ENCODE measurements around the gene UBE2C.
"Not testable (repeated sequence)": the region's sequence is repeated elsewhere in the genome, so short reads cannot be mapped to it uniquely, and the experiment has no call there.

UBE2C gene

DNA sequence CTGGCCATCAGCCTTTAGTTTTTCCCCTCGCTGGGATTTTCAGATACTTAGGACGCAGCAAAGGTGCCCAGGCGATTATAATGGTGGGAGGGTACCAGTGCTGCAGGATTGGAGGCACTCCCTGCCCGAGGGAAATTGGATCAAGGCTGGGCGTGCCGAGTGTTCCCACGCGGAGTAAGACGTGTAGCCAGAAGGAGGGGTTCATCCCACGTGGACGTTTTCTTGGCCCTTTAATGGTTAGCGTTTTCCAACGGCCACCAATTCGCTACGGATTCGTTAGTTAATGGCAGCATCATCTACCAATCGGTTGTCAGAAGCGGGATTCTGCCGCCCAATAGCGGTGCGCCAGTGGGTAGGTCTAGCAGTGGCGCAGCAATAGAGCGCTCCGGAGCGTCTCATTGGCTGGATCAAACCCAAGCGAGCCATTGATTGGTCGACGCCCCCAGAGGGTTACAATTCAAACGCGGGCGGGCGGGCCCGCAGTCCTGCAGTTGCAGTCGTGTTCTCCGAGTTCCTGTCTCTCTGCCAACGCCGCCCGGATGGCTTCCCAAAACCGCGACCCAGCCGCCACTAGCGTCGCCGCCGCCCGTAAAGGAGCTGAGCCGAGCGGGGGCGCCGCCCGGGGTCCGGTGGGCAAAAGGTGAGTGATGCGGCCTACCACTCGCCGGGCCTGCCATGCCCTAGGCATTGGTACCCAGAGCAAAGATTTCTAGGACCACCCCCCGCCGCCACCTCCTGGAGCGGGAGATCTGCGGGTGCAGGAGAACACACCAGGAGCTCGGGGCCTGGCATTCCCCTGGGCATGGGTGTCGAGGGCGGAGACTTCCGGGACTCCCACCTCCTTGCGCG, at the start of gene UBE2C:
TSS of gene UBE2C (plus strand) at position 488 of the 849 bp plus-strand sequence. CDS start at position 540, 52 bp downstream.
- DNase-seq (ENCODE audit: low spot score) = peak; percentile 100

DNA sequence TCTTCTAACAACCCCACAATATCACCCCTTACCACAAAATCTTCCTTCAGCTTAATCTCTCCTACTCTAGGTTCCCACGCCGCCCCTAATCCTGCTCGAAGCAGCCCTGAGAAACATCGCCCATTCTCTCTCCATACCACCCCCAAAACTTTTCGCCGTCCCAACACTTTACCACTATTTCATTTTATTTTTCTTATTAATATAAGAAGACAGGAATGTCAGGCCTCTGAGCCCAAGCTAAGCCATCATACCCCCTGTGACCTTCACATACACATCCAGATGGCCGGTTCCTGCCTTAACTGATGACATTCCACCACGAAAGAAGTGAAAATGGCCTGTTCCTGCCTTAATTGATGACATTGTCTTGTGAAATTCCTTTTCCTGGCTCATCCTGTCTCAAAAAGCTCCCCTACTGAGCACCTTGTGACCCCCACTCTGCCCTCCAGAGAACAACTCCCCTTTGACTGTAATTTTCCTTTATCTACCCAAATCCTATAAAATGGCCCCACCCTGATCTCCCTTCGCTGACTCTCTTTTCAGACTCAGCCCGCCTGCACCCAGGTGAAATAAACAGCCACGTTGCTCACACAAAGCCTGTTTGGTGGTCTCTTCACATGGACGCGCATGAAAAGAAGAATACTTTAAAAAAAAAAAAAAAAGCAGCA, 47.7 kb upstream of the UBE2C start:
- DNase-seq (ENCODE audit: low spot score) = not testable (repeated sequence)

DNA sequence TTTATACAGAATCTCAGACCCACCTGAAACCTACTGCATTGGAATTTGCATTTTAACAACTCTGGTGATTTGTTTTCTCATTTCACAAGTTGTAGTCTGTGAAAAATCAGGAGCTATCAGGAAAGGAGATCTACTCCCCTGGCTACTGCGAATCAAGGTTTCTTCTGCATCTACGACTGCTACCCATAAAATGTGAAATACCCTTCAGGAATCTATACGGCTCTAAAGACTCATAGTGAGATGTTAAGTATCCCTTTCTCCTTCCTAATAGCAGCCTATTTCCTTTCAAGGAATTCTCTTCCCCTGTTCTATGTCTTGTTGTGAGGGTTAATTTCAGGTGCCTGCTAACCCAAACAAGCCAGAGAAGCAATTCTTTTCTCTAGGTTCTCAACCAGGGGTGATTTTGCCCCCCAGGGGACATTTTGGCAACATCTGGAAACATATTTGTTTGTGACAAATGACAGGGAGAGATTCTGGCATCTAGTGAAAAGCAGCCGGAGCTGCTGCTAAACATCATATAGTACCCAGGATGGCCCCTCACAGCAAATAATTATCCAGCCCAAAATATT, 47.1 kb upstream of the UBE2C start:
- no peak for DNase-seq (ENCODE audit: low spot score)

DNA sequence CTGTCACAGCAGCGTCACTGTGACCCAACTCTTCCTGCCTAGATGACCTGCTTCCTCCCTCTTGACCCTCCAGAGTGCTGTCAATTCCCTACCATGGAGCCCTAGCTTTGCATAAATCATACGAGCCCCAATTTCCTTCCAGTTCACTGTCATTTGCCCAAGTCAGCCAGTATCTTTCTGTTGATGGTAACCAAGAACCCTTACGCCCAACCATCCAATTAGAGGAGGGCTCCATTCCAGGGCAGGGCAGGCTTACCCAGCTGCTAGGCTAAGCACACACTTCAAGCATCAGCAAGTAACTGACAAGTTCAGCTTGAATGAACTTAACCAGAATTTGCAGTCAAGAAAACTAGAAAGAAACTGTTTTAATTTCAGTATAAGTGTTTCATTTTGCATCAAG, 46.5 kb upstream of the UBE2C start:
- DNase-seq (ENCODE audit: low spot score) = no peak

DNA sequence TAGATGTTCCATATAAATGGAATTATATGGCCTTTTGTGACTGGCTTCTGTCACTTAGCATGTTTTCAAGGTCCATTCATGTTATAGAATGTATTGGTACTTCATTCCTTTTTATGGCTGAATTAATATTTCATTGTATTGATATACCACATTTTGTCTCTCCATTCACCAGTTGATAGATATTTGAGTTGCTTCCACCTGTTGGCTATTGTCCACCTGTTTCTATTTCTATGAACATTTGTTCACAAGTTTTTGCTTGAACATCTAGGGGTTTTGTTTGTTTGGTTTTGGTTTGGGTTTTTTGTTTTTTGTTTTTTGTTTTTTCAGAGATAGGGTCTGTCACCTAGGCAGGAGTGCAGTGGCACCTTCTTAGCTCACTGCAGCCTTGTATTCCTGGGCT, 44.0 kb upstream of the UBE2C start:
- DNase-seq (ENCODE audit: low spot score) = no peak

DNA sequence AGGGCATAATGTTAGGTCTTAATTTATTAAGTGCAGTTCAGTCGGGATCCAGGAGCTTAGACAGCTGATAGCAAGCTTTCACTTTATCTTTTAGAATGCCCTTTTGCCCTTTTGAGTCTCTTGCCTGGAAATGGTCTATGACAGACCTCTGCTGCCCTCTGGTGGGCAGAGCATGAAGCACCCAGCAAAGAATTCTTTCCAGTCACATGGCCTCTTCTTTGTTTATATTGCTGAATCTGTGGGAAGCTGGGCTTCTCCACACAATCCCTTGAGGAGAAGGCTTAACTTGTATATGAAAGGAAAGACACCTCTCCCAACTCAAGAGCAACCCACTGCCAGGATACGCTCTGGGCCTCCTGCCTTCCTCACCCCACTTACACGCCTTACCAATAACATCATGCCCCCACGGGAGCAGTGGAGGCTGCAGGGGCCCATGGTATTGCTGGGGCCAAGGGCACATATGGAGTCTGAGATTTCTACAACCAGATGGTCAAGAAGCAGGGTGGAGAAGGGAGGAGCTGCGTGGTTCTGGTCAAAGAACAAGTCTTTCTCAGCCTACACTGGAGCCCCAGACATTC, 41.2 kb upstream of the UBE2C start:
- peak; percentile 88 for DNase-seq (ENCODE audit: low spot score)

DNA sequence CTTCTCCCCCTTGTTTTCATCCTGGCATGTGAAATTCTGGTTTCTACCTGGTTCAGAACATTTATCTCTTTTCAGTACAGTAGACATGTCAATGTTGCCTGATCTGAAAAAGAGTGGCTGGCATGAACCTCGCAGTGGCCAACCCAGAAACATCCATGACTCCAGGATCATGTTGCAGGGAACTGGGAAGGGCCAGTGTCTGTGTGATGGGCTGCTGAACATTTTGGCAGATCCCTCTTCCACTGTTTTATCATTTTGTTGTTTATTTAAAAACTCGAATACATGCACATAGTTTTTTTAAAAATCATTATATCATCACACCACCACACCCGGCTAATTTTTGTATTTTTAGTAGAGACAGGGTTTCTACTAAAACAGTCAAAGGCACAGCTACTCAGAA, 39.8 kb upstream of the UBE2C start:
- no peak for DNase-seq (ENCODE audit: low spot score)

DNA sequence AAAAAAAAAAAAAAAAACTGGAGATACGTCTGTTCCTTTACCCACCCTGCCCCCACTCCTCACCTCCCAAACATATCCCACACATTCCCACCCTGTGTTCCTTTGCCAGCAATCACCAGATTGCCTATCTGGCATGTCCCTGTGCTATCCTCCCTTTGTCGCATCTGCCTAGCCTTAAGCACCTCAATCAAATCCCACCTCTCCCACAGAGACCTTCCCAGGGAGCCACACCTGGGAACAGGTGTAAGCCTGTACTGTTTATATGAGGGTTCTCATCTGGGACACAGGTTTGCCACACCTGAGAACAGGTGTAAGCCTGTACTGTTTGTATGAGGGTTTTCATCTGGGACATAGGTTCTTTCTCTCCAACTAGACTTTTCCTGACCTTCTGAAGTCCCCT, 37.5 kb upstream of the UBE2C start:
- DNase-seq (ENCODE audit: low spot score) = no peak

DNA sequence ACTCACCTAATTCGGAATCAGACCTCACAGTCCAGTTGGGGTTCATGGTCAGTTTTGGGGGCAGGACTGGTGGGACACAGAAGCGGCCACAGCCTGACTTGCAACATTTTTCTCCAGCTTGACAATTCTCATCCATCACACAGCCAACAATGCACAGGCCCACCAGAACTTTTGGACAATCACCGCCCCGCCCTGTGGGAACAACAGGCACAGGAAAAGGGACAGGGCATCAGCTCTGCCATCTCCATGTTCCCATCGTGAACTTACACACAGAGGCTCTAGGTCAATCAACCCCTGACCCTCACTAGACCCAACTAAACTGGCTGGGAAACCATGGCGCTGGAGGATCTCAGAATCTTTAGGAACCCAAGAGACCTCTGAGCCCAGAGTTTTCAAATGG, 37.0 kb upstream of the UBE2C start:
- DNase-seq (ENCODE audit: low spot score) = no peak

DNA sequence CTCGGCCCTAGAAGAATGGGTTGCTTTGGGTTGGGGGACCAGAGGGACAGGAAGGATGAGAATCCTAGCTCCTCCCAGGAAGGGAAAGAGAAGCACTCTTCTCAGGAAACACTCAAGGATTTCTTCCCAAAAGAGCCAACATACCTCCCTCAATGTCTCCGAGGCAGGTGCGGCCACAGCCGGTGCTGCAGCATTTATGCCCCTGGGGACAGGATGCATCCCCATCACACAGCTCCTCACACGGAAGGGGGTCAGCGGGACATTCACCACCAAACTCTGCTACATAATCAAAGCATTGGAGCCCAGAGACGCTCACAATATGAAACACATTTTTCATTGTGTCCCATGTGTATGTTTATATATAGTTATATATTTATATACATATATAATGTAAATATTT, 35.5 kb upstream of the UBE2C start:
- no peak for DNase-seq (ENCODE audit: low spot score)

DNA sequence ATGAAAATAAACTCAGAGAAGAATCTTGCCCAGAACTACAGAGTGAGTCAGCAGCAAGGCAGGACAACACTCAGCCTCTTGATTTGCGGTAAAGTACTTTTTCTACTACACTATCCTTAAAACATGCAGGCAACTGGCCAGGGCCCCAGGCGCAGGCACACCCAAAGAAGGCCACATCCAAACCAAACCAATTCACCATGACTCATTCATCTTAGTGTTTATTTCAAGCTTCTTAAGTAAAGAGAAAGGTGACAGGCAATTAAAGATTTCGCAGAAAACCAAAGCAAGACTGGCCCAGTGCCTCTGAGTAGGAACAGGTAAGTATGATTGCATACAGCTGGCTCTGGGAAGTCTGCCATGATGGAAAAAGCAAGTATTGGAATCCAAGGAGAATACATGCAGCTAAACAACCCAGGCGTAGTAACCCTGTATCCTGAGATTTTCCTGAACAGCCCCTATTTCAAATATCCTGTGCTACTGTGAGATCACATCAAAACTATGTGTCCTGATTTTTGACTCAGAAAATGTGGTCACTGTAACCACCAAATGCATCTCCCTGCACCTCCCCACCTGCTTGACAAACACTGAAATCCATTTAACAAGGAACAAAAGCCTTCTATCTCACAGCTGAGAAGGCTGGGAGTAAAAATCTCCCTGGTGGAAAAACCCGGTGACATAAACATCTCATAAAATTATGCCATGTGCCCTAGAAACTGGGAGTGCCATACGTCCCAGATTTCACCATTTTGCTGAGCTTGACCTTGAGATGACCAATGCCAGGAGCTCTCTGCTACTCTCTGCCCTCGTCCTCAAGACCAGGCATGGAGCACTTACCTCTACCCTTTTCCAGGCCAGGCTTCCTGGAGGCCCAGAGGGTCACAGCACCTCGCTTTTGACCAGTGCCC, 33.2 kb upstream of the UBE2C start:
- DNase-seq (ENCODE audit: low spot score) = peak; percentile 98

DNA sequence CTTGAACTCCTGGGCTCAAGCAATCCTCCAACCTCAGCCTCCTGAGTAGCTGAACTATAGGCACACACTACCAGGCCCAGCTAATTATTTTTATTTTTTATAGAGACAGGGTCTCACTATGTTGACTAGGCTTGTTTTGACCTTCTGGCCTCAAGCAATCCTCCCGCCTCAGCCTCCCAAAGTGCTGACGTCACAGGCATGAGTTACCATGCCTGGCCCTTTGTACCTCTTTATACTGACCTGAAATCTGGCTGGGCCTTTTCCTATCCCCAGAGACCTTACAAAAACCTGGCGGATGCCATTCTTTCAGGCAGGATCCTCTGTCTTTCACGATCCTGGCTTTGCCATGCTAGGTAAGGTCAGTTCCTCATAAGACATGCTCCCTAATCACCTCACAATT, 32.3 kb upstream of the UBE2C start:
- no peak for DNase-seq (ENCODE audit: low spot score)

DNA sequence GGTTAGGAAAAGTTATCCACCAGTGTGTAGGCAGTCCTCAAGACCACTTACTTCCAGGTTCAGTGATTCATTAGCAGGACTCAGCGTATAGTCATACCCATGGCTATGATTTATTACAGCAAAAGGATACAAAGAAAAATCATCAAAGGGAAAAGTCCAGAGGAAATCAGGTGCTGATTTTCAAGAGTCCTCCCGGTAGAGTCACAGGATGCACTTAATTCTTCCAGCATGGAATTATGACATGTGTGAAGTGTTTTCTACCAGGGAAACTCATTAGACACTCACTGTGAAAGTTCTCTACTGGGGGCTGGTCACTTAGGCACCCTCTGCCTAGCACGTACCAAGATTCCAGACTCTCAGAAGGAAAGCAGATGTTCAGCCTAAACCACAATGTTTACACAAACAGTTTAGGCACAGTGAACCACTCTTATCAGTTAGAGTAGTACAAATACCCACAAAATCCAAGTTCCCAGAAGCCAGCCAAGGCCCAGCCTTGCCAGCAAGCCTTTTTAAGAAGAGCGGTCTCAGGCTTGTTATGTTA, 31.0 kb upstream of the UBE2C start:
- peak; percentile 42 for DNase-seq (ENCODE audit: low spot score)

DNA sequence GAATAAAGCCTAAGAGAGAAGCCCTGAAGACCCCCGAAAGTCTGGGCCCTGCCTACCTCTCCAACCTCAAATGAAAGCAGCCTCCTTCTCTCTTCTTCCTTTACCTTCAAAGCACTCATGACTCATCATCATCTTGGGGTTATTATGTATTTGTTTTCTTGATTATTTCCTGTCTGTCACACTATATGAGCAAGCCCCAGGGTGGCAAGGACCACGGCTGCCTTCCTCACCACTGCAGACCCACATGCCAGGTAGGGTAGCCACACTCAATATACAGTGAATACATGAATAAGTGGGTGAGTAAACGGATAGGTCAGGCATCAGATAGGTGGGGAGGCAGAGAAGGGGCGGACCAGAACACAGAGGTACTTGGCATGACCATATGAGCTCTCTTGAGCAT, 29.6 kb upstream of the UBE2C start:
- DNase-seq (ENCODE audit: low spot score) = no peak

DNA sequence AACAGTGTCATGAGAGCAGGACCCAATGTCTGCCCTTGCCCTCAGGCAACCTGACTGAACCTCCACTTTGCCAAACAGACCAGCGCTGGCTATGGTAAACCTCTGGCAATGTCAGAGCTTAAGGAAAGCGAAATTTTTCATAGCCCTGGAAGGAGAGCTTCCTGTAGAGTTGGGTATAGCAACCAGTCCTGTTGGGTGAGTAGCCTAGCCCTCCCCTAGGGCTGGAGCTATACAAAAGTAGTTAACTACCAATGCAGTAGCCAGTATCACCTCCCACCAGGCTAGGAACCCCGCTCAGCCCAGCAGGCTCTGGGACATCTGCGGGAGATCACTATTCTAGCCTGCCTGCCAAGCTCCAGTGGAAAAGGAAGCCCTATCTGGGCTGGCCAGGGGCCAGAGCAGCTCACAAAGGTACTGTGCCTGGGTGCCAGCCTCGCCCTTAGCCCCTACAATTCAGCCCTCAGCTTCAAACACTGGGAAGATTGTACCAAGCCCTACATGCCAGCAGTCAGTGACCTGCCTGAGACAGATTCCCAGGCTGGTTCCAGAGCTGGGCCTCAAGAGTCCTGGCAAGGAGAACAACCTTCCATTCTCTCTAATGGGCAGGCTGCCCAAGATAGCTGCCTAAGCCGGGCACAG, 28.7 kb upstream of the UBE2C start:
- DNase-seq (ENCODE audit: low spot score) = no peak

DNA sequence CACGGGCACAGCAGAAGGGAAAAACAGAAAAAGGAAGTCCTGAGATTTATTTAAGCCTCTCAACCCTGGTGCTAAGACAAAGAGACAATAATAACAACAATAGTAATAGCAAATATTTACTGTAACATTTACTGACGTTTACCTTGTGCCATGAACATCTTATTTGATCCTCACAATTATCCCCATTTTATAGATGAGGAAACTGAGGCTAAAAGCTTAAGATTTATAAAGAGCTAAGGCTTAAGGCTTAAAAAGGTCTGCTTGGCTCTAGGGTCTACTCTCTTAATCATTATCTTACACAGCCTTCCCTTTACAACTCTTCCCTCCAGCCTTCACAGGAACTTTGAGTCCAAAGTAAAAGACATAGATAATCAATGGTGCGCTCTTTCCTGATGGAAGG, 24.1 kb upstream of the UBE2C start:
- DNase-seq (ENCODE audit: low spot score) = no peak

DNA sequence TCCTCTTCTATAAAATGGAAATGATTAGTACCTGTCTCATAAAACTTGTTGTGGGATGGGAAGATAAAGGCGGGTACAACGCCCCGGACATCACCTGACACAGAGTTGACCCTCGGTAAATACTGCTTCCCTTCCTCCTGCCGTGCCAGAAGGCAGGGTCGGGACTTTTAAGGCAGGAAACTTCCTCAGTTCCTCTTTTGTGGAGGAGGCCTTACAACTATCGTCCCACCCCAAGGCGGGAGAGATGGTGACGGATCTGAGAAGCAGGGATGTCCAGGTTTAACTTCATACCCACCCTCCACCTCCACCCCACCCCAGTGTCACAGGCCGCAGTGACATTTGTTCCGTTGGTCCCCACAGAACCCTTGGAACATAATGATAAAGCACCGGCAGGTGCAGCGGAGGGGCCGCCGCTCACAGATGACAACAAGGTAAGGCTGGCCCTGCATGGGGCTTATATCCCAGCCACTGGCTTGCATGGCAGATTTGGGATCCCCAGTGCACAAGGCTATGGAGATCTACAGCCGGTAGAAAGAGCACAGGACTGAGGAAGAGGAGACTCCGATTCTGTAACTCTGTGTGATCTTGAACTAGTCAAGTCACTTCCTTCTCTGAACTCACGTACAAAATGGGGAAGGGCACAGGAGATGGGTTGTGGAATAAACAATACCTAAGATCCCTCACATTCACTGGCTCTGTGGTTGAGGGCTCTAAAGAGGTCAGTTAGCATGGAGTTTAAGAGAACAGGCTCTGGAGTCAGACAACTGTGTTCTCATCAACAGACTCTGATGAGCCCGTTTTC, 19.9 kb upstream of the UBE2C start:
- no peak for DNase-seq (ENCODE audit: low spot score)

DNA sequence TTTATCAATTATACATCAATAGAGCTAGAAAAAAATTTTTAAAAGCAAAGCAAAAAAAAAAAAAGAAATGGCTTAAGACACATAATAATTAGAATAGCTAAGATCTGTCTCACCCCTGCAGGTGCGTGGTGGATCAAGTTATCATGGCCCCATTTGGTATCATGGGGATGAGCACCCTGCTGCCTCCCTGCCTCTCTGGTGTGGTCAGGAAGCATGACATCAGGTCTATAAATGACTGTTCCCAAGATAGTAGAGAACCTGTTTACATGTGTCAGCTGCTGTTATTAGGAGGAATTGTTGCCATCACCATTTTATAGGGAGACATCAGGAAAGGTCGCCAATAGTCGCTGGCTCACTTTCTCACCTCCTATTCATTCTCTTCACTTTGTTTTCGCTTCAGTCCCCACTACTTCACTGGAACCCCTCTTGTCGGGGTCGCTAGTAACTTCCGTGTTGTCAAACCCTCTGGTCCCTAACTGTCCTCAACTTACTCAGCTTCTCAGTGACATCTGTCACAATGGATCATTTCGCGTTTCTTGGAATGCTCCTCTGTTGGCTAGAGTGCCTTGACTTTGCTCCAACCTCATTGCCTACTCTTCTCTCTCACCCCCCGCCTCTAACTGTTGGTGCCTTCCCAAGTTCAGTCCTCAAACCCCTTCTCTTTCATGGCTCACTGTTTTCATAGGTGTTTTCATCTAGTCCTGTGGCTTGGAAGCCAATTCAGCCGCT, 15.9 kb upstream of the UBE2C start:
- DNase-seq (ENCODE audit: low spot score) = no peak

DNA sequence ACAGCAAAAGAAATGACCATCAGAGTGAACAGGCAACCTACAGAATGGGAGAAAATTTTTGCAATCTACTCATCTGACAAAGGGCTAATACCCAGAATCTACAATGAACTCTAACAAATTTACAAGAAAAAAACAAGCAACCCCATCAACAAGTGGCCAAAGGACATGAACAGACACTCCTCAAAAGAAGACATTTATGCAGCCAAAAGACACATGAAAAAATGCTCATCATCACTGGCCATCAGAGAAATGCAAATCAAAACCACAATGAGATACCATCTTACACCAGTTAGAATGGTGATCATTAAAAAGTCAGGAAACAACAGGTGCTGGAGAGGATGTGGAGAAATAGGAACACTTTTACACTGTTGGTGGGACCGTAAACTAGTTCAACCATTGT, 14.9 kb upstream of the UBE2C start:
- not testable (repeated sequence) for DNase-seq (ENCODE audit: low spot score)

DNA sequence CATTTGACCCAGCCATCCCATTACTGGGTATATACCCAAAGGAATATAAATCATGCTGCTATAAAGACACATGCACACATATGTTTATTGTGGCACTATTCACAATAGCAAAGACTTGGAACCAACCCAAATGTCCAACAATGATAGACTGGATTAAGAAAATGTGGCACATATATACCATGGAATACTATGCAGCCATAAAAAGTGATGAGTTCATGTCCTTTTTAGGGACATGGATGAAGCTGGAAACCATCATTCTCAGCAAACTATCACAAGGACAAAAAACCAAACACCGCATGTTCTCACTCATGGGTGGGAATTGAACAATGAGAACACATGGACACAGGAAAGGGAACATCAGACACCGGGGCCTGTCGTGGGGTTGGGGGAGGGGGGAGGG, 14.5 kb upstream of the UBE2C start:
- DNase-seq (ENCODE audit: low spot score) = not testable (repeated sequence)
